ENCODE results near the gene CACNA1C.

Gene CACNA1C

DNA sequence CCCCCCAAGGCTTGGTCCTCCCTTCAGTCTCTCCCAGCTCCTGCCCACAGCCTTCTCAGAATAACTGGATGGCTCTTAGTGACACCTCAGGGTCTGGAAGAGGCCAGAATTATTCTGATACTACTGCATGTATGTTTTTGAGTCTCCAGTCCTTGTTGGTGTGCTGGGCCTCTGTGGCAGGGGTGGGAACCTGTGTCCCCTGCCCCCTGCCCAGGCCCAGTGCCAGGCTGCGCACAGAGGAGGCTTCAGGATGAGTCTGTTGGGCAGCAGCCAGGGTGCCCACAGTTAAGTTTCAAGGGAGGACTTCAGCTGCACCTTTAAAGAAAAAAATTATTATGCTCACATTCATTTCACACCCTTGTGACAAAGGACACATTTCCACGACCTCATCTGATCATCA lies 348.3 kb downstream of the CACNA1C start:
- no peak for DNase-seq

DNA sequence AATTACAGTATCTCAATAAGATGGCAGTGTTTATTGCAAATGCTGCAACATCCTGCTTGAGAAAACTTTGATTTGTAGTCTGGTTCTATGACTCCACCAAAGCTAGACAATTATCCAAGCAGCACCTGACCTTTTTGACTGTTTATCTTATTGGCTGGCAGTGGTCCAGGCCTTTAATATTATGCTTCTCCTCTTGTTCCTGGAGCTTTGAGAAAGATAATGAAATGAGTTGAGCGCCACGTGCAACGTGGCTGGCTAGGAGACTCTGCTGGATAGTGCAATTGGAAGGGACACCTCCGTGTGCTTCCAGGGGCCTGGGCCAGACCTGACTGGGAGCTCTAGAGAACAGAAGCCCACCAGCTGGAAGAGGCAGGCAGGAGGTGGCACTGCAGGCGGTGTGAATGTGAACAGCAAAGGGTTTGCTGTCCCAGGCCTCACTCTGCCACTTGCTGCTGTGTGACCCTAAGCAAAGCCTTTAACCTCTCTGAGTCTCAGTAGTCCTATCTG lies 349.3 kb downstream of the CACNA1C start:
- DNase-seq: no peak

DNA sequence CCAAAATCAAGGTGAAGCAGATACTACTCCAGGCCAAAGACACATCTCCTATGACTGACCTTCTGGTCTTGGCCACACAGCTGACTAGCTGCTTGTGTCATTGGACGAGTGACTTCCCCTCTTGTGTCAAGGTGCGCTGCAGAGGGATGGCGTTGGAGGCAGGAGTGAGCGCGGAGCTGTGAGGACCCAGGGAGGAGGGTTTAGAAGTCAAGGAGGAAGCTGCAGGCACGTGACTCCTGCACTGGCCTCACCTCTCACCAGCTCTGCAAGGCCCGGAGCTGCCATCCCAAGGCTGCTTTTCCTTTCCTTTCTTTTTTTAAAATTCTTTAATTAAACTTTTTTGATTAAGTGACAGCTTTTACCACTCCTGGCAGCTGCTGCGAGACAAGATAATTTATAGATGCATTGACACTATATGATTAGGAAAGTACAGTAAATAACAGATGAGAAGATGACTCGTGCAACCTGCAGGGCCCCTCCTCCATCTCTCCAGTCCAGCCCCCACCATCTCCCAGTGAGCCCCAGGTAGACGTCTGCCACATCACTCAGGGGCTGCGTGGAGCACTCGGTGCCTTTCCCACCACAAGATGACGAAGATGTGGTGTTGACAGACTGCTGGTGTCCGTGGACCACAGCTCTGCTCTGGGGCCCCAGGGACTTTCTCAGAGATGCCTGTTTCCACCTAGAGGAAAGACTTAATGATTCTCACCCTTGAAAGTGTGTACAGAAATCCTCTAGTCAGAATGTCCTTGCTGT lies 350.6 kb downstream of the CACNA1C start:
- DNase-seq: no peak

- no peak for DNase-seq
These were observed 352.3 kb downstream of the CACNA1C start for GRCh38 chr12:2405039-2405438.

DNA sequence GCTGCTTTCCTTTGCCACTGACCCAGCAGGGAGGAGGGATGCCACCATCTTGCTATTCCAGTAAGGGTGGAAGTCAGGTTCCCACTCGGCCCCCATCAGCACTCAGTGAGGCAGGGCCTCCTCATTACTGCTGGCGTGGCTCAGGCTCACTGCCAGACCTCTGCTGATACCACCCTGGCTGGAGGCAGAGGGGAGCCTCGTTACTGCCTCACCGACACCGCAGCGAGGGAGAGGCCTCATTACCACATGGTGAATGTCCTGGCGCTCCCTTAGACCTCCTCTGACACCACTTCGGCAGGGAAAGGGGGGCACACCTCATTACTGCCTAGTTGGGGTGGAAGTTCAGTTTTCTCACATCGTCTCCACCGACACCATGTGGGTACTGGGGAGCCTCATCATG lies 354.1 kb downstream of the CACNA1C start:
- no peak for DNase-seq

DNA sequence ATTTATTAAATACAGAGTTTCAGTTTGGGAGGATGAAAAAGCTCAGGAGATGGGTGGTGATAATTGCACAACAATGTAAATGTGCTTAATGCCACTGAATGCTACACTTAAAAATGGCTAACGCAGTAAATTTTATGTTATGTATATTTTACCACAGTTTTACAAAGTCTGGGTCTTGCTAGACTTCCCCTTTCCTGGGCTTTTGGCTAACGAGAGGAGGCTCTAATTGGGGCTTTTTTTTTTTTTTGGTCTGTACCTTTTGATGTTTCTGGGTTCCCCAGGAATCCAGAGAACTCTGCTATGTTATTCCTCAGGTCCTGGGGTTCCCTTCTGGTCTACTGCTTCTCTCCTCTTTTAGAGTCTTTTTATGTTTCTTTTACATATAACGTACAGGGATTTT lies 355.5 kb downstream of the CACNA1C start:
- no peak for DNase-seq

DNA sequence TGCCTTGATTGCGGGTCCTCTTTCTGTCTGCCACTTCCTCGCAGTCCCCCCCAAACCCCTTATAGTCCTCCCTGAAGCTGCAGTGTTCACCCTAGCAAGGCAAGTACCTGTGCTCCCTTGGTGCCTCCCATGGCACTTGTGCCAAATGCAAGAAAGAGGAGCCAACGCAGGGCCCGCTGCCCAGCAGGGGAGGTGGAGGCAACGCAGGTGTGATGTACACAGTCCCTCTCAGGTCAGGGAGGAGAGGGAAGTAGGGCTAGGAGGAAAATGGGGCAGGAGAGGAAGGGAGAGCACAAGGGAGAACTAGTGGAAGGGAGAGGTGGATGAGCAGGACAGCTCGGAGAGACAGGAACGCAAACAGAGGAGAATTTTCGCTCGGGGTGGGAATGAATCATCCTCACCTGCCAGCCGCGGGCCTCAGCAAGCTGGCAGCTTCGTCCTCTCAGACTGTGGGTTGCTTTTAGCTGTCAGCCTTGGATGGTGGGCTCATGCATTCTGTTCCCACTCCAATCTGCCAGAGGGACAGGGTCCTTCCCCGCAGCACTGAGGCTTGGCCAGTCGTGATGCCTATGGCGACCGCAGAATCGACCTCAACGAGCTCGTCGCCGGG lies 357.0 kb downstream of the CACNA1C start:
- no peak for DNase-seq

DNA sequence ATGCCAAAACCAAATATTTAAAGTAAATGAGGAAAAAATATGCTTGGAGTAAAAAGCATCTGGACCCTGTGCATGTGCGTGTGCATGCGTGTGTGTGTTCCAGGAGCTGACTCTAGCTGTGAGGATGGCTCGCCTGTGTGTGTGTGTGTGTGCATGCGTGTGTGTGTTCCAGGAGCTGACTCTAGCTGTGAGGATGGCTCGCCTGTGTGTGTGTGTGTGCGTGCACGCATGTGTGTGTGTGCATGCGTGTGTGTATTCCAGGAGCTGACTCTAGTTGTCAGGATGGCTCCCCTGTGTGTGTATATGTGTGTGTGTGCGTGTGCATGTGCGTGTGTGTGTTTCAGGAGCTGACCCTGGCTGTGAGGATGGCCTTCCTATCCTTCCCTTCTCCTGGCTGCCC lies 357.7 kb downstream of the CACNA1C start:
- no peak for DNase-seq

GRCh38 chr12:2411011-2411410 lies 358.2 kb downstream of the CACNA1C start:
- DNase-seq: no peak

DNA sequence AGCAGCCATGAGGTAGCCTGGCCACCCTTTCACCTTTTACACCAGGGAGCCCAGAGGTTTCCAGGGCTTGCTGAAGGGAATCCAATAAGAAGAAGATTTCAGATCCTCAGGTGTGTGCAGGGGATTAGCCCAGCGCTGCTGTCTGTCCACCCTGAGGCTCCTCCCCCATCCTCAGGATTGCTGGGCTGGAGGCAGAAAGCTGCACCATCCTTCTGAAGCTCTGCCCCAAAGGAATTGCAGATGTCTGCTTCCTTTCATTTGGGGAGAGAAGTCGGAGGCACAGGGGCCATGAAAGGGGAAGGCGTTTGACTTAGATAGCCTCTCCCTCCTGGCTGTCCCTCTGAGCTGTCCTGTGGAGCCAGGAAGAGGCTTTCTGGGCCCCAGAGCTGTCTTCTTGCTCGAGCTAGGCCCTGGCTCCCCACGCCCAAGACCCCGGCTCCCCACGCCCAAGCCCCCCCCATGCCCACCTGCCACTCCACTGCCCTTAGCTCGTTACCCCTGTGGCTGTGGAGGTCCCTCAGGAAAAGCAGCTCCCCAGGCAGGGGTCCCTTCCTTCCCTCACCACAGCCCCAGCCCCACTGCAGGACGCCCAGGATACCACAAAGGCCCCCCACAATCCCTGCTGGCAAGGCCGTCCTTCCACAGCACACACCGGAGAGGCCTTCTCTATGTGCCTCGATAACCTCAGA lies 359.0 kb downstream of the CACNA1C start:
- no peak for DNase-seq

DNA sequence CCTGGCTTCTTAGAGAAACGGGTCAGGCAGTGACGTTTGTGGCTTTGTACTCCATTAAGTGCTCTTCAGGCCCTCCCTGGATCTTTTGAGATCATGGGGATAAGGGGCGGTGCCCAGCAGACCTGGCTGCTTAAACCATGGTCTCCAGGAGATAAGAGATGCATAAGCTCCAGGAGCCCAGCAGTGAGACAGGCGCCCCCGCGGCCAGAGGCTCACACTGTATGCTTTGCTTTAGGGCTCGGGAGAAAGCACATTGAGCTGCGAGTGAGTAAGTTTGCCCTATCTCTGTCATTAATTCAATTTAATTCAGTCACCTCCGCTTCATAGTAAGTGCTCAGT lies 359.5 kb downstream of the CACNA1C start:
- DNase-seq: no peak

DNA sequence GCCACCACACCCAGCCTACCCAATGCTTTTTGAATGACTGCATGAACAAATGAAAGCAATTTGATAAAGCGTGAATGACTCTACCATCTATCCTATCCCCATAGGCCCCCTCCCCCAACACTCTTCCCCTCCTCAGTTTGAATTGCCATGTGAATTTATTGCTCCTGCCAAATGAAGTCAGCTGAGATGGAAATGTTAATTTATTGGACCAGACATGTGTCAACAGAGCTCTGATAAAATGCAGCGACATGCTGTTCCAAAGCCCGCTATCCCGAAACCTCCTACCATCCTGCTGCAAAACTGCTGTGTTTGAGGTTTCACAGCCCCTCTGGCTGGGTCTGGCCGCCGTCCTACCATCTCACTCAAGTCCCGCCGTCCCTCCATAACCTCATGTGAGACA lies 360.5 kb downstream of the CACNA1C start:
- no peak for DNase-seq

- DNase-seq: no peak
These were observed 361.4 kb downstream of the CACNA1C start for GRCh38 chr12:2413999-2414792.

DNA sequence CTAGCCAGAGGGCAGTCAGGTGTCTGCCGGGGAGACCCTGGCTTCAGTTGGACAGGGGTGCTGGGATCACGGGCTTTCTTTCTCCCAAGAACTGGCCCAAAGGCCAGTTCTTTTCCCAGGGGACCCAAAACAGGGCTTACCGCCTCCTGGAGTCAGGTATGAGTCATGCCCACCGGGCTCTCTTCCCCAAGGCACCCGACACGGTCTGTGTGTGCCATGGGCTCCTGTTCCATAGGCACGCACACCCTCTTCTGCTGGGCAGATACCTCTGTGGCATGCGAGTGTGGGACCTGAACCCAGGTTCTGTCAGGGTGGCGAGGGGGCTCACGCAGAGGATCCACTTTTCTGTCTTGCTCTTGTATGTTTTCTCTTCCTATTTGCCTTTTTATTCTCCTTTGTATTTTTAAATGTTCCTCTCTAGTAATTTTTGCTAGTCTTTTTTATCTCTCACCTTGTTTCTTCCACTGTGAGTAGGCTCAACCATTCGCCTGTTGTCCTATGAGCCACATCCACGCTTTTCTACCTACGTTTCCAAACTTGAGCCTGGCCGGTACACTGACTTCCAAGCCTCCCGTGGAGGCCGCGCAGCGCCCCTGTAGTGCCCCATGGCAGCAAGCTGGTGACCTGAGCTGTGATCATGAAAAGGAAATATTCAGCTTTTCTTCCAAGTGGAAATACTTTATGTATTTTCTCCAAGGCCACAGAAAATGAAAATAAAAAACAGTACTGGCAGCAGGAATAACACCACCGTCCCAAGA lies 362.2 kb downstream of the CACNA1C start:
- no peak for DNase-seq

DNA sequence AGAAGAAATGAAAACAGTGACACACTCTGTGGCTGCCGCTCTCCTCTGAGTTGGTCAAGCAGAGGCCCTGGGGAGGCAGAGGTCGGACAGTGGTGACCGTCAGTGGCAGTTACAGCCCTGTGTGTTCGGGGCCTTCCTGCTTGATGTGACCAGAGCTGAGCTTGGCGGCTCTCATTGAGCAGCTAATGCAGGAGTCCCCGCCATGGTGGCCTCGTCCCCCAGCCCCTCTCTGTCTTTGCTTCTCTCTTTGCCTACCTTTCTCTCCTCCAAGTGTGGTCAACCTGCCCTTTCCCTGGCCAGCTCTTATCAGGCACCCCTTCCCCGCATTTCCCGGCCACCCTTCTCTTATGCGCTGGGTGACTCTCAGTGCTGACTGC lies 362.8 kb downstream of the CACNA1C start:
- DNase-seq: no peak

- DNase-seq: no peak
These were observed 363.4 kb downstream of the CACNA1C start for GRCh38 chr12:2416158-2416557.

GRCh38 chr12:2417481-2418160 lies 364.8 kb downstream of the CACNA1C start:
- no peak for DNase-seq

- no peak for DNase-seq
These were observed 365.8 kb downstream of the CACNA1C start for GRCh38 chr12:2418579-2418978.

GRCh38 chr12:2422591-2422990 lies 369.8 kb downstream of the CACNA1C start:
- DNase-seq: no peak

GRCh38 chr12:2429032-2429431 lies 376.2 kb downstream of the CACNA1C start:
- no peak for DNase-seq

DNA sequence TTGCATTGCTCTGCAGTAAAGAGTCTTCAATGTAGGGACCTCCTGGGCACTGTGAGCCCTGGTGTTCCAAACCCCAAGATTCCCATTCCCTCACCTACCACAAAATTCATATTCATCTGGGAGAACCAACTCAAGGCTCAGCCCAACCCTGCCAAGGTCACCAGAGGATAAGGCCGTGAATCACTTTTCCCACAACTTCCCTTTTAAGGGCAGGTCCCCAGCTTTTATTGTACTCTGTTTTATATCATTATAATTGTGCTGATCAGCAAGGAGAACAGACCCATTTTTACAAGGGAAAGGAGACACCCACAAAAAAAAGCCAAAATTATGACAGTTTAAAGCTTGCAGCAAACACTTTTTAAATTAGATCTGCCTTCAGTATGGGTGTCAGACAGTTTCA lies 379.0 kb downstream of the CACNA1C start:
- DNase-seq: no peak

GRCh38 chr12:2432856-2433255 lies 380.1 kb downstream of the CACNA1C start:
- DNase-seq: no peak
